ENCODE data around the gene XIRP1.

The XIRP1 gene

GRCh38 chr3:39193391-39193790 lies 996 bp upstream of the XIRP1 start:
- no peak for TF ChIP-seq FOXP2 (optimal IDR thresholded peaks at IDR 0.05; ENCODE audit: borderline replicate concordance, extremely low read depth, extremely low read length, insufficient read depth)
- TF ChIP-seq SIN3A (IDR thresholded peaks at IDR 0.05; ENCODE audit: borderline replicate concordance, insufficient read depth, low read length) = no peak
- no peak for TF ChIP-seq POLR2AphosphoS5 (IDR thresholded peaks at IDR 0.05; ENCODE audit: low read depth, low read length)
- TF ChIP-seq REST (IDR thresholded peaks at IDR 0.05; ENCODE audit: insufficient read depth in 1 of 2, low read depth in 2 of 2, low read length in 2 of 2) = no peak
- TF ChIP-seq TAF1 (IDR thresholded peaks at IDR 0.05; ENCODE audit: borderline replicate concordance, insufficient read depth, low read length) = no peak

DNA sequence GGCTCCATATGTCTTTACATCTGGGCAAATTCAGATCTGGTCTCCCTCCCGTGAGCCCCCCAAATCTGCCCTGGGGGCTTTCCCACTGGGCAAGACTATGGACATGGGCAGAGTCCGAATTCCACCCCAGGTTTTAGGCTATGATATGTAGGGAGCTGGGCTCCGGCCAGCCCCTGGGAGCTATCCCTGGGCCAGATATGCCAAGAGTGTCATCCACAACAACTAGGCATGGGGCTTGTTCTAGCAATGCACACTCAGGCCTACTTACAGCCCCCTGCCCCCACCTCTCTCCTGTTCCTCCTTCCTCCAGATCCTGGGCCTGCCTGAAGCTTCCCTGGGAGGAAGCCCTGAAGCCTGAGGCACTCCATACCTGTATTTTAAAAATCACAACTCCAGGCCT lies 622 bp downstream of the XIRP1 start:
- TF ChIP-seq REST (IDR thresholded peaks at IDR 0.05; ENCODE audit: insufficient read depth in 1 of 2, low read depth in 2 of 2, low read length in 2 of 2) = no peak
- TF ChIP-seq POLR2AphosphoS5 (IDR thresholded peaks at IDR 0.05; ENCODE audit: low read depth, low read length) = no peak
- TF ChIP-seq TAF1 (IDR thresholded peaks at IDR 0.05; ENCODE audit: borderline replicate concordance, insufficient read depth, low read length) = no peak
- TF ChIP-seq FOXP2 (optimal IDR thresholded peaks at IDR 0.05; ENCODE audit: borderline replicate concordance, extremely low read depth, extremely low read length, insufficient read depth) = no peak
- TF ChIP-seq SIN3A (IDR thresholded peaks at IDR 0.05; ENCODE audit: borderline replicate concordance, insufficient read depth, low read length) = no peak

GRCh38 chr3:39191111-39191510 lies 1.3 kb downstream of the XIRP1 start:
- no peak for TF ChIP-seq TAF1 (IDR thresholded peaks at IDR 0.05; ENCODE audit: borderline replicate concordance, insufficient read depth, low read length)
- no peak for TF ChIP-seq REST (IDR thresholded peaks at IDR 0.05; ENCODE audit: insufficient read depth in 1 of 2, low read depth in 2 of 2, low read length in 2 of 2)
- no peak for TF ChIP-seq SIN3A (IDR thresholded peaks at IDR 0.05; ENCODE audit: borderline replicate concordance, insufficient read depth, low read length)
- TF ChIP-seq POLR2AphosphoS5 (IDR thresholded peaks at IDR 0.05; ENCODE audit: low read depth, low read length) = no peak
- no peak for TF ChIP-seq FOXP2 (optimal IDR thresholded peaks at IDR 0.05; ENCODE audit: borderline replicate concordance, extremely low read depth, extremely low read length, insufficient read depth)

DNA sequence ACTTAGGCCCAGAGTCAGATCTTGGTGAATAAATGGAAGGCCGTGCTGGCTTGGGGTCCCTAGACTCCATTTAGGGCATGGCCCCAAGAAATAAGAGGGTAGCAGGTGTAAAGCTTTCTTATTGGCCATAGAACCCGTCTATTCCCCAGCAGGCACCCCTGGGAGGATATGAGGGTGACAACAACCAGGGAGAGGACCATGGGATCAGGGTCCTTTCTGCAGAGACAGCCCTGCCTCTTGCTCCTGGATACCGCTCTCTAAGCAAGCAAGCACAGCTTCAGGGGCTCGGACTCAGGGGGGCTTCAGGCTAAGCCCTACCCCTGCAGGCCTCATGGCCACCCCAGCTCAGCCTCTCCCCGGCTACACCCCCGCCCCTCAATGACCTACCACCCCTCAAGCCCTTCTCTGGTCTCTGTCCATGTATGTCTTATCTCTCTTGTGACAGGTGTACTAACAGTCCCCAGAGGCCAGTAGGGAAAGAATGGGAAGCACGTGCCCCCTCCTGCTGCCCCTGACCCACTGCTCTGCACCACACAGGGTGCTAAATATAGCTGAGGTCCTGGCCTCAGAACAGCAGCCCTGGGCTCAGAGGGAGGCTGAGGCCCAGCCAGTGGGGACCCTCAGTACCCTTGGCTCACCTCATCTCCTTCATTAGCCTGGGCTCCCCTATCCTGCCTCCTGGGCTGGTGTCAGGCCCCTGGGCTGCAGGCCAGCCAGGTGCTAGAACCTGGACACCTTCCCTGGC lies 1.9 kb downstream of the XIRP1 start:
- no peak for TF ChIP-seq TAF1 (IDR thresholded peaks at IDR 0.05; ENCODE audit: borderline replicate concordance, insufficient read depth, low read length)
- TF ChIP-seq SIN3A (IDR thresholded peaks at IDR 0.05; ENCODE audit: borderline replicate concordance, insufficient read depth, low read length) = no peak
- TF ChIP-seq FOXP2 (optimal IDR thresholded peaks at IDR 0.05; ENCODE audit: borderline replicate concordance, extremely low read depth, extremely low read length, insufficient read depth) = no peak
- no peak for TF ChIP-seq POLR2AphosphoS5 (IDR thresholded peaks at IDR 0.05; ENCODE audit: low read depth, low read length)

DNA sequence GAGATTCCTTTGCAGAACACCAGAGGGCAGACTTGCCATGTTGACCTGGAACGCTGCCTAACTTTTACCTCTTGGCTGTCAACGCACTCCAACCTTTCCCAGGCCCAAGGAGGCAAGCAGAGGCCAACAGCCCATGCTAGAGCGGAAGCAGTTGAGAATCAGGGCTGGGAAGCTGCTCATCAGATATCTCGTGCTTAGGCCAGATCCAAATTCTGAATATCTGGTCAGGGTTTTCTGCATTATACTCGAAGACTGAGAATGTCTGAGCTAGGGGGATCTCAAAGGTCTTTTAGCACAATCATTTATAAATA lies 2.5 kb downstream of the XIRP1 start:
- TF ChIP-seq POLR2AphosphoS5 (IDR thresholded peaks at IDR 0.05; ENCODE audit: low read depth, low read length) (no peak), SIN3A (IDR thresholded peaks at IDR 0.05; ENCODE audit: borderline replicate concordance, insufficient read depth, low read length) (0 out of 2 replicates have a peak, but pooled peaks have one; percentile 13)

DNA sequence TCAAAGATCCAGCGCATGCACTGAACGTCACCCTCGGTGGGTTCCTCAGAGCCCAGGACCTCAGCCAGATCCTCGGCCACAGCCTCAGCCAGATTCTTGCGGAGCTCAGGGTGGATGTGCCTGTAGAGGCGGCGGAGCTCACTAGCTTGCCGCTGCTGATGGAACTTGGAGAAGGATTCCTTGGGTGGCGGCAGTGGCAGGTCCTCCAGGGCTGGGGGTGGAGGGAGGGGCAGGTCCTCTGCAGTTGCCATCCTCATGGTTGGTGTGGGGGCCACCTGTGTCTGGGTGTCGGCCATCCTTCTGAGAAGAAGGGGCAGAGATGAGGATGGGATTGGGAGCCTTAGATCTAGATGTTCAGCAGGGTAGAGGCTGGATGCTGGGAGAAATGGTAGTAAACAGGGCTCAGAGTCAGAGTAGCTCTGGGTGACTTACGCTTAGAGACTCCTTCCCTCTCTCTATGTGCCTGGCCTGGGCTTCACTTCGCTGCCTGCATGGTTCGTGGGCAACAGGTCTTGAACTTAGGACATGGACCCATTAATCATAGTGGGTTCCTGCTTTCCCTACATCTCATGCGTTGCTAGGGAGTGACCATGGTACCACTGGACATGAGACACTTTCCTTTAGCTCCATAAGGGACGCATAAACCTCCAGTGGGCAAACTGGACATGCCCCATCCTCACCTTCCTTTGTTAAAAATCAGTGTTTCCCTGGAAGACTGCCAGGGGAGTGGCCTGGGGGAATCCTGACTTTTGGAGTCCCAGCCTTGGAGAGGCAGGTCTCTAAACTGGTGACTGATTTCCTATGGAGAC lies 3.0 kb downstream of the XIRP1 start:
- TF ChIP-seq SIN3A (IDR thresholded peaks at IDR 0.05; ENCODE audit: borderline replicate concordance, insufficient read depth, low read length) (no peak), REST (IDR thresholded peaks at IDR 0.05; ENCODE audit: insufficient read depth in 1 of 2, low read depth in 2 of 2, low read length in 2 of 2) (no peak), FOXP2 (optimal IDR thresholded peaks at IDR 0.05; ENCODE audit: borderline replicate concordance, extremely low read depth, extremely low read length, insufficient read depth) (no peak), POLR2AphosphoS5 (IDR thresholded peaks at IDR 0.05; ENCODE audit: low read depth, low read length) (no peak), TAF1 (IDR thresholded peaks at IDR 0.05; ENCODE audit: borderline replicate concordance, insufficient read depth, low read length) (no peak)

Data from PFSK-1 (cell line).